Loucy (cell line): ENCODE results near the gene APOBEC3G.

Experiments used
- EZH2phosphoT487 ChIP-seq: fragments of 200-600 bp; IDR thresholded peaks from 2 replicates; pipeline ENCODE4 v1.6.1; 2018; ENCODE audit warnings: antibody characterized with exemption, mild to moderate bottlenecking, moderate library complexity, borderline replicate concordance
- TF ChIP-seq, protein P1 (sequence below): fragments of 200-600 bp; sonication (generic); conservative IDR thresholded peaks from 2 replicates; pipeline ENCODE4 v1.5.1; 2014; ENCODE audit warnings: mild to moderate bottlenecking, antibody characterized with exemption, low read length

- TF ChIP-seq, protein P1, sequence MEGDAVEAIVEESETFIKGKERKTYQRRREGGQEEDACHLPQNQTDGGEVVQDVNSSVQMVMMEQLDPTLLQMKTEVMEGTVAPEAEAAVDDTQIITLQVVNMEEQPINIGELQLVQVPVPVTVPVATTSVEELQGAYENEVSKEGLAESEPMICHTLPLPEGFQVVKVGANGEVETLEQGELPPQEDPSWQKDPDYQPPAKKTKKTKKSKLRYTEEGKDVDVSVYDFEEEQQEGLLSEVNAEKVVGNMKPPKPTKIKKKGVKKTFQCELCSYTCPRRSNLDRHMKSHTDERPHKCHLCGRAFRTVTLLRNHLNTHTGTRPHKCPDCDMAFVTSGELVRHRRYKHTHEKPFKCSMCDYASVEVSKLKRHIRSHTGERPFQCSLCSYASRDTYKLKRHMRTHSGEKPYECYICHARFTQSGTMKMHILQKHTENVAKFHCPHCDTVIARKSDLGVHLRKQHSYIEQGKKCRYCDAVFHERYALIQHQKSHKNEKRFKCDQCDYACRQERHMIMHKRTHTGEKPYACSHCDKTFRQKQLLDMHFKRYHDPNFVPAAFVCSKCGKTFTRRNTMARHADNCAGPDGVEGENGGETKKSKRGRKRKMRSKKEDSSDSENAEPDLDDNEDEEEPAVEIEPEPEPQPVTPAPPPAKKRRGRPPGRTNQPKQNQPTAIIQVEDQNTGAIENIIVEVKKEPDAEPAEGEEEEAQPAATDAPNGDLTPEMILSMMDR = no peak
- no peak for TF ChIP-seq EZH2phosphoT487
These were observed 56.8 kb downstream of the APOBEC3G start for GRCh38 chr22:39133871-39134270.
